ENCODE measurements around the gene TP63.

The TP63 gene

DNA sequence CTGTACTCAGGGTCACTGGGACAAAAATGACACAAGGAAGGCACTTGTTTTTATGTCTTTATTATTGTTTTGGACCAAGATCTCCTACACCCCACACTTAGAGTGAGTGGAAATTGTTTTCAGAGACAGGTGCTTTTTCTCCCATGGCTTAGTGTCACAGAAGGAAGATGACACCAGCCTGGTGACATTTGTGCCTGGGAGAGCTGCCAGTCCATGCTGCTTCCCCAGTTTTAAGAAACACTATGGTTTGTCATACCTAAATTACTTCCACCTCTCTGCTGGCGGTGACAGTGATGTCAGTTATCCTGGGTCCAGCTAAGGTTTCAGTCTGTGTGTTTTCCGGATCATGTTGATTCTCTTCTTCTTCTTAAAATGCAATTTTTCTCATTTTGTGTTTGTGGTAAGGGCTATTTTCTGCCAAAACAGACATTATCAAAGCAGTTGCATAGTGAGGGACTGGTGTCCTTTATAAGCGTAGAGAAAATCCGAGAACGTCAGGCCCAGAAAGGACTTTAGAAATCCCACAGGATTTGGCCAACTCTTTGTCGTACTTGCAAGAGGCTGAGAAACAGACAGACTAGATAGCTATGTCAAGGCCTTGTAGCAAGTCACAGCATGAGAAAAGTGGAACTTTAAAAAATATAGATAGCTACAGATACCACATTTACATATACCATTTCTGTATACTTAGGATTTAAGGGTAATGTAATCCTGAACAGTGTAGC, 149.5 kb downstream of the TP63 start:
- DNase-seq (ENCODE audit: low read depth in 2 of 2) = no peak

DNA sequence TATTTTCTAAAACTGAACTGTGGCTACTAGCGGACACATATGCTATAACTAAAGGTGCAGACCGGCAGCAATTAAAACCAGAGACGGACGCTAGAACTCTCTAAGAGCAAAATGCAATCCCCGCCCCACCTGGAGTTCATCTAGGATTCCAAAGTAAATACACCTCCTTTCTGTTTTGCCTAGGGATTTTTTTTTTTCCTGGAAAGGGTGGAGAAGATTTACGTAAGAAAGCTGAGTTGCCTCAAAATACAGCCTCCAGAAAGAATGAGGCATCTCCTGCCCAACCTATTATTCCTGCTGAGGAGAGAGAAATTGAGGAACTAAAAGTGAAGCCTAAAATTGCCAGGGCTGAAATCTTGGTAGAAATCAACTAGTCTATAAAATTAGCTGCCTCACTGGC, 150.2 kb downstream of the TP63 start:
- no peak for DNase-seq (ENCODE audit: low read depth in 2 of 2)

DNA sequence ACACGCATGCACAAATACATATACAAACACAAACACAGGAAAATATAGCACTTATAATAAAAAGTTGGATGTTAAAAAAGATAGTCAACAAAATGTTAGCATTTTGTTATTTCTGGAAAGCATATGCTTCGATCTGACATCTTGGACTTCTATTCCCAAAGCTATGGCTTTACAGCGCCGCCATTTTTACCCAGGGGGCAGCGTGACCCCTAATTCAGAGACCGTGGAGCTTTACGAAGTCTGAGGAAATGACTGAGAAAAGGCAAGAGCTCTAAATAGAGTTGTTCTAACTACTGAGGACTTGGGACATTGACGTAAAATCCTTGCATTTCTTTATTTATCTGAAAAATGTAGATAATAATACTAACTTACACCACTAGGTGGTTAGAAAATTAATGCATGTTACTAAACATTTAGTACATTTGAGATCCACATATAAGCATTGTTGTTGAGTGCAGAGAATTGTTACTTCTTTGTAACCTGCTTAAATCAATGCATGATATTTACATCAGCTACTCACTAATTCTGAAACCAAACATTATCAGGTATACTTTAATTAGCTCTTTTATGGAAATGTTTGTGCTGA, 155.4 kb downstream of the TP63 start:
- DNase-seq (ENCODE audit: low read depth in 2 of 2) = no peak

DNA sequence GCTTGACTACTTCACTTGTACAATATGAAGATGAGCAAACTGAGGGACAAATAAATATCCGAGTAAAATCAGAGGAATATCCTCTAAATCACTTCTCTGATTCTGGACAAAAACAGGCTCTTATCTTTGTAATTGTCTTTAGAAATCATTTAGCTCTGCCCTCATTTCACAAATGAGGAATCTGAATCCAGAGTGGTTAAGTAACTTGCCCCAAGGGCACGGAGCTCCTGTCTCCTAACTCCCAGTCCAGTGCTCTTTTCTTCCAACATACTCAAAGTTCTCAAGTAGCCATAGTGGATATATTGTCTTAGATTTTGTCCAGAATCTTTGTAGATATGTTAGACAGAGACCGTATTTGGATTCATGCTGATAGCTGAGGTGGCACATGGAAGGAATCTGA, 156.0 kb downstream of the TP63 start:
- no peak for DNase-seq (ENCODE audit: low read depth in 2 of 2)

DNA sequence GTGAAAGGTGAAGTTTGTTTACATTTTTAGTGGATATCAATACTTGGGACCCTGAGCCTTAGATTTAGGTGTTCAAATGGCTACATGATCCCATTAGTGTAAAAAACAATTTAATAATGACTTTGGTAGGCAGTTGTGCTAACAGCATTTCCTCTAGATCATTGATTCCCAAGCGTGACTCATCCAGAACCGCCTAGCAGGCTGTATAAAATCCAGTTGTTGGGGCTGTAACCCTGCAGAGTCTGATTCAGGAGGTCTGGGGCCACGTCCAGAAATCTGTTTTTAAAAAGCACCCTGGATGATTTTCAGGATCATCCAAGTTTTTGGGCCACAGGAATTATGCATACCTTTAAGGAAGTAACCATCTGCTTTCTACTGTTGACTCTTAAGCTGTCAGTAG, 156.4 kb downstream of the TP63 start:
- DNase-seq (ENCODE audit: low read depth in 2 of 2) = no peak

DNA sequence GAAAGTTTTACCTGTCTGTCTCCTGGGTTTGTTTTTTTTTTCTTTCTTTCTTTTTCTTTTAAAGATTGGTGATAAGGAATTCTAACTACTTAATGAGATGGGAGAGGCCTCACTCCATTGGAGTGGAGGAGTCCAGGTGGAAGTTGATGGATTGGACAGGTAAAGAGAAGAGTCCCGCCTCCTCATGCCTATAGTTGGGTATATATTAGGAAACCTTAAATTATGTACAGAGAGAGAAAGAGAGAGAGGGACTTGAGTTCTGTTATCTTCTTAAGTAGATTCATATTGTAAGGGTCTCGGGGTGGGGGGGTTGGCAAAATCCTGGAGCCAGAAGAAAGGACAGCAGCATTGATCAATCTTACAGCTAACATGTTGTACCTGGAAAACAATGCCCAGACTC, 158.2 kb downstream of the TP63 start:
- DNase-seq (ENCODE audit: low read depth in 2 of 2) = no peak

DNA sequence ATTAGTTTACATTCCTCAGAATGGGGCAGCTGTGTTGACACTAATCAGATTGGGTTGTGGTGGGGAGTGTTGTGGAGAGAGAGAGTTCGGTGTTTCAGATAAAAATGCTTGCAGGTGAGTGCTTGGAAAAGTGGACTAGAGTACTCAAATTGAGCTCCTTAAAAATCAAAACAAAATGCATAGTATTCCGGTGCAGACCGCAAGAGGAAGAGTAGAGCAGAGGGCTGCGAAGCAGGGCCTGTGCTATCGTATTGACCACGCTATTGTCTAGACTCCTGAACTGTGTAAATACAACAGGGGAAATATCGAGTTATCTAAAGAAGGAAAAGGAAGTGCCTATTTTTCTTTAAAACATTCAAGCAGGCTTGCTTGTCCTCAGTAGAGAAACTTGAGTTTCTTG, 159.5 kb downstream of the TP63 start:
- DNase-seq (ENCODE audit: low read depth in 2 of 2) = no peak

DNA sequence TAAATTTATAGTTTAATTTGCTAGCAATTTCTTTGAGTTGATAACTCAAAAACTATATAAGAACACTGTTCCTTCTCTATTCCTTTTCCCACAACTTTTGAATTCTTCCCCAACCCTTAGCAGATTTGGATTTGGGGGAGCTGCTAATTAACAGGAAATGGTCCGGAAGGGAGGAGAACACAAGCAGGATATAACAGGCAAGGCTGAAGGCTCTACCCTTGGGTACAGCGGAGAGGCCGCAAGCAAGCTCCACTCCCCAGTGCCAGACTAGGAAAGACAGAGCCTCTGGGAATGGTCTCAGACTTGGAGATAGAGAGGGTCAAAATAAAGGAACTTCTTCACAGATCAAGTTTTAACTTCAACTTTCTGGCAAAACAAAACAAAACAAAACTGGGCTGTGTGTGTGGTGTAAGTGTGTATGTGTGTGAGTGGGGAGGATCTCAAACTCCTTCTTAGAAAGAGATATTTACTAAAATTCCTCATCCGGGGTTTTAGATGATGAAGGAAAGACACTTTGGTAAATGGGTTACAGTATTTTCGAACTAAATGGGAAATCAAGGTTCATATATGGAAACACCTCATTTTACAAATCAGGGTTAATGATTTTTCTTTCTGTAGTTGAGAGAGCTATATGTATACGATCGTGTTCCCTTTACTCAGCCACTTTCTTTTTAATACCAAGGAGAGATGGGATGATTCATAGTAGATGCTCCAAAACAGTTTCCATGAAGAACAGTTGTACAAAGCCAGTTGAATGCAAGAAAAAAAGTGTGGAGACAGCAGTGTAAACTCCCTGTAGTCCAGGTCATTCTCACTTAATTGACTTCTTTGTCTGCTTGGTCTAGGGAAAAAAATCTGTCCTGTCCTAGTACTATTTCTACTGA, 161.1 kb downstream of the TP63 start:
- no peak for DNase-seq (ENCODE audit: low read depth in 2 of 2)

DNA sequence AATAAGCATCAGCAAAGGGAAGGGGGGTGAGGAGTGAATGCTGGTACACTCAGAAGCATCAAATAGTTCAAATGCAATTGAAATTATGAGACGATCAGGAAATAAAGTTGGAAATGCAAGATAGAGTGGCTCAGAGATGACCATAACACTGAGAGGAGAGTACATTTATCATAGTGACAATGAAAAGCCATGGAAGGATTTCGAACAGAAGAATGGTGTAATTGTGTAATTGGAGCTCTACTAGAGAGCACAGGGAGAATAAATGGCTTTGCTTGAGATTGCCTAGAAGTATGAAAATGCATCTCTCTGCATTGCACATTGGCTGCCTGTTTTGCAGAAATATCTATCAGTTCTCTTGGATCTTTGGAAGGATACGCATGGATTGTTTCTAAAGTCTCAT, 163.3 kb downstream of the TP63 start:
- DNase-seq (ENCODE audit: low read depth in 2 of 2) = no peak

DNA sequence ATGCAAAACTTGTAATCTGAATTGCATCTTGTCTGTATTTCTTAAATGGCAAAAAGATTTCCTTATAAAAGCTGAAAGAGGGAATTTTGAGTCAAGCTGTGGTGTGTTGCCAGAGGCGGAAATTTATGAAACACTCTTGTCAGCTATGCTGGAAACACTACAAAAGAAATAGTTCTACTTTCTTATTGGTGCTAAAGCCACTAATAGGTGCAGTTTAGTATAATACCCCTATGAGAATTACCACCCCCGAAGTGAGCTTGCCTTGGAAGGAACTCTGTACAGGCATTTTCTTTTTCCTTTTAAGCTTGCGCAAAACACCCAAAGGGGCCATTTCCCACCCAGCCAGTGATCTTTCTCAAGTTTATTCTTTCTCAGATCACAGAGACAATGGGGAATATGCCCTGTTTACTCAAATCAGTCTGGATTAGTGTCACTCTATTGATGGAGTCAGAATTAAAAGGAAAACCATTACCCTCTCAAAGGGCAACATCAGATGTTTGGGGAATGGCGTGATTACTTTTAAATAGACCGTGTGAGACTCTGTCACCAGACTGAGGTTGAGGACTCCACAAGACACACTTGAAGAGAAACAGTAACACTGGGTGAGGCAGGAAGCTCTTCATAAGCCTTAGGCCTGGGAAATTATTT, 166.0 kb downstream of the TP63 start:
- DNase-seq (ENCODE audit: low read depth in 2 of 2) = no peak

DNA sequence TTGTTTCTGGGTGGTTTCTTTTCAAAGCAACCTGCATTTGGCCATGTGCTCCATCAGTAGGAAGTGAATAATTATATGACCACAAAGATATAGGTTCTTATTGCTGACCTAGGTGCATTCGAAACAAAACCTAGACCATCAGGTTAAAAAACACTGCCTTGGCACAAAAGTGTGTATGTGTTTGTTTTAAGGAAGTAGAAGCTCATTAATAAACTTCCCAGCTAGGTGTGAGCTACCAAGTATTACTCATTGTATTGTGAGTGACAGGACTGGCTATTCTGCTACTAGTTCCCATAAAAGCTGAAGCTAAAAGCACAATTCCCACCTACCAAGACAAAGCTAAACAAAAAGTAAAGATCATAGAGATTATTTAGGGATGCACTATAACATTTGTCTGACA, 168.2 kb downstream of the TP63 start:
- no peak for DNase-seq (ENCODE audit: low read depth in 2 of 2)

DNA sequence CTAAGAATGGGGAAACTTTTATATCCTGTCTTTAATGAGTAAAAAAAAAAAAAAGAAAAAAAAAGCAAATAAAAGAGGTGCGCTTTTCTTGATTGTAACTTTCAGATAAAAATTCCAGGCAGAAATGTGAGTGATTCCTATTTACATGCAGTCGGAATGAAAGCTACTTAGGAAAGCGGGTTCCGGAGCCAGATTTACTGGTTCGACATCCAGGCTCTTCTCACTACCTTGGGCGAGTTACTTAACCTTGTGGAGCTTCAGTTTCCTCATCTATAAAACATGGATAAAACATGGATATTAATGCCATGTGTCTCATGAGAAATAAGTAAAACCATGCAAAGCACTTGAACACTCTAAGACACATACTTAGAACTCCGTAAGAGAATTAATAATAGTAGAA, 169.2 kb downstream of the TP63 start:
- no peak for DNase-seq (ENCODE audit: low read depth in 2 of 2)

DNA sequence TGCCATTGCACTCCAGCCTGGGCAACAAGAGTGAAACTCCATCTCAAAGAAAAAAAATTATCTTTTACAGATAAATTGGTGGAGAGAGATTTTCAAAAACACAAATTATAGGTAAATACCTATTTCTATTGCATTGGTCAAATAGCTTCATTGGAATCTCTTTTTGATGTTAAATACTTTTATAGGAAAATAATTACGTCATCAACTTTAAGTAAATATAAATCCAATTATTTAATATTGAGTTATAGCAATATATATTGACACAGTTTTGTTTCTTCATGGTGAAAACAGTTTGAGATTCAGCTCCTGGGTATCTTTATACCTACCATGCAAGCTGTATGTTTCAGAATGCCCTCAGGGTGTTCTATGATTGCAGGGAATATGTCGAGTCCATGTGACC, 172.1 kb downstream of the TP63 start:
- no peak for DNase-seq (ENCODE audit: low read depth in 2 of 2)

DNA sequence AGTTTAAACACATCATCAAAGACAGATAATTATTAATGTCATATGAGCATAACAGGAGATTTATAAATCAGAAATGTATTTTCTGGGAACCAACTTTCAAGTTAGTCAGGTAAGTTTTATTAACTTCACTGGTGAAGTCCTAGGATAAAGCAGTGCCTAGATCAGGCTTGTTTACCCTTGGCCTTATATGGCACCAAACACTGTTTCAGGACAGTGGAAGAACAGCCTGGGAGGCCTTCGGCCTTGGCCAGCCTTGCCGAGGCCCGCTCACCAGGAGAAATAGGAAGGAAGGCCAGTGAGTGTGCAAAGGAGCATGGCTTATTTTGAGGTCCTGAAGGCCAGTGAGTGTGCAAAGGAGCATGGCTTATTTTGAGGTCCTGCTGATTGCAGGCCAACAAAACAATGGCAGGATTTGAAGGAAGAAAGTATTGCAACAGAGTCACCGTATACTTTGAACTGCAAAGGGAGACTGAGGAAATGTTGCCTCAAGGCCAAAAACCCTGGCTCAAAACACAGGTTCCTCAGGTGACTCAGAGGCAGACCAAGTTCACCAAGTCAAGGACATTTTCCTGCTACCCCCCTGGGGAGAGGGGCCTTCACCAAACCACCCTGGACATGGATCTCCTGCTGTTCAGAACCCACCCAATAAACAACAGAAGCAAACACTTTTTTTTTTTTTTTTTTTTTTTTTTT, 174.3 kb downstream of the TP63 start:
- DNase-seq (ENCODE audit: low read depth in 2 of 2) = no peak

DNA sequence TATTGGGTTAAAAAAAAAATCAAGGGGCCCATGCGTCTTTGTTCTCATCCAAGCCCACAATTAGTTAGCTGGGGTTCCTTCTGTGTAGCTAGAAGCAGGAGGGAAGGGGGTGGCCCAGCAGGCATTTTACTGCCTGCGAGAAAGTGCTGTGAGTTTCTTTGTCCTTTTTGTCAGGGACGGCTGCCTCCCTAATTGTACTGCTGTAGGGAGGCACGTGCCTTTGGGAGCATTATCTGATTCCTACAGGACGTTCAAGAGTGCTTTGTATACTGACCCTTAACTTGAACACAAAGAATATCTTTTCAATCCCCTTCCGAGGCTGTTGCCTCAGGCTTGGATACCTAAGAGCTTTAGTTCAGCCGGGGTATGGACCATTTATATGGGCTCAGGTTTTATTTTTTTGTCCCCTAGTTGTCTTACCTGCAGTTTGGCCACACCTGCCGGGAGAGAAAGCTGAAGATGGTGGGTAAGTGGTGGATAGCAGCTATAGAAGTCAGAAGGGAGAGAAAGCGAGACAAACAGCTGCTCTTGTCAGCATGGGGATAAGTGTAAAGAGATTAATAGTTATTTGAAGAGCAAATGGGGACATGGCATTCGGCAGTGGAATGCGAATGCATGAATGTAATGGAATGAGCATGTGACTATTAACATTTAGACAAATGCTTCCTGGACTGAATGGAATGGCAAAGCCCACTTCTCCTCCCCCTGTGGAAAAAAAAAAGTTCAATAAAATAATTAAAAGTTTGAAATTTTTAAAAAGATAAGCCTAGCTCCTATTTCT, 175.2 kb downstream of the TP63 start:
- no peak for DNase-seq (ENCODE audit: low read depth in 2 of 2)

DNA sequence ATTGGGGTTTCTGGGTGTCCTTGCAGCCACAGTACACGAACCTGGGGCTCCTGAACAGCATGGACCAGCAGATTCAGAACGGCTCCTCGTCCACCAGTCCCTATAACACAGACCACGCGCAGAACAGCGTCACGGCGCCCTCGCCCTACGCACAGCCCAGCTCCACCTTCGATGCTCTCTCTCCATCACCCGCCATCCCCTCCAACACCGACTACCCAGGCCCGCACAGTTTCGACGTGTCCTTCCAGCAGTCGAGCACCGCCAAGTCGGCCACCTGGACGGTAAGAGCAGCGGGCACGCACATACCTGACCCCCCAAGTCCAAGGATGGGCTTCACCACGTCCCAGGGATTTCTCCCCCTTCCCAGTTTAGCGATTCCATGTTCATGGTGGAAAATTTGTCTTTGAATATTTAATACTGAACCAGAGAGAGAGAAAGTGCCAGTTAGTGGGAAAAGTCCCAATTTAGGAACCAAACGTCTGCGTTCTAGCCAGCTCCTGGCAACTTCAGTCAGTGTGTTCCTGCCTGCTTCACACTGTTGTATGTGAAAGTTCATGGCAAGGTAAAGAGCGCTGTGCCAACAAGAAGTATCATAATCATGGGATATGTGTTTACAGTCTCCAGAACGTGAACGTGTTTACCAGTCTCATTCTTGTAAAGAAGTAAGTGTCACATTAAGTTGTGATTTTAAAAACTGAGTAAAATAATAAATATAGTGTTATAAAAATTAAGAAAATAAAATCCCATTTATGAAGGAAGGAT, 177.2 kb downstream of the TP63 start:
- DNase-seq (ENCODE audit: low read depth in 2 of 2) = no peak

DNA sequence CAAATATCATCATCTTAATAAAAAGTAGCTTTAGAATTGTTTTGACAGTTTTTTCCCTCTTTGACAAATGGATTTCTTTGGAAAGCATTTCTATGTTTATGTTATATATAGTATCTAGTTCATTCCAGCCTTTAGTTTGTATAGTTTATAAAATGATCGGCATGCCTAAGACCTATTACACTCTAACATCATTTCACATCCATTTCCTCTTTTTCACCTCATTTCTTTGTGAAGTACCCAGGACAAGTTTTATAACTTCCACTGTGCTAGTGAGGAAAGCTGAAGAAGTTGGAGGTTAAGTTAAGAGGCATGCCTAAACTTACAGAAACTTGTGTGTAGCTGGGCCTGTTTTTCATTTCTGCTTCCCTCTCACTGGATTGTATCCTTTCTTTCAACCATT, 178.4 kb downstream of the TP63 start:
- no peak for DNase-seq (ENCODE audit: low read depth in 2 of 2)

DNA sequence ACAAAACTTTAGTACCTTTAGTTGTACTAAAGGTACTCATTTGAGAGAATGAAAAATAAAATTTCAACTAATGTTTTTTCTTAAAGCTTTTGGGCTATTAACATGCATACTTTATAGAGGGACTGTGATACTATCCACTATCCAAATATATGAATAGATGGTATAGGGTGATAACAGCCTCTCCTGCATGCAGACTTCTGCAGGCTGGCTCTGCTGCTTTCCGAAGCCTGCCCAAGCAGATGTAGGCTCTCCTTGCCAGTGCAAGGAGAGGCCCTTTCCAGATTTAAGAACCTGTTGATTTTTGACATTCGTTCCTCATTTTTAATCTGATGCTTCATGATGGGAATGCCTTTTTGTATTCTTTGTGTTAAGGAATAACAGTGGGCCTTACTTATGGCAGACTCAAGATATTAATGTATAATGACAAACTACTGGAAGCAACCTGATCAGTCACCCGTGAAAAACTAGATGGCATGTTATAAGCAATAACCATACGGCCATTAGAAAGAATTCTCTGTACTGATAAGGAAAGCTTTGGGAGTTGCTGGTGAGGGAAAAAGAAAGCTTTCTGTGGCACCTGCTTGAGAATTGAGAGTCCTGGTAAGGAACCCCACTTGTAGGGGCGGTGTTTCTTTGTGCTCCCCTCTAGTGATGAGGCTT, 181.7 kb downstream of the TP63 start:
- no peak for DNase-seq (ENCODE audit: low read depth in 2 of 2)

DNA sequence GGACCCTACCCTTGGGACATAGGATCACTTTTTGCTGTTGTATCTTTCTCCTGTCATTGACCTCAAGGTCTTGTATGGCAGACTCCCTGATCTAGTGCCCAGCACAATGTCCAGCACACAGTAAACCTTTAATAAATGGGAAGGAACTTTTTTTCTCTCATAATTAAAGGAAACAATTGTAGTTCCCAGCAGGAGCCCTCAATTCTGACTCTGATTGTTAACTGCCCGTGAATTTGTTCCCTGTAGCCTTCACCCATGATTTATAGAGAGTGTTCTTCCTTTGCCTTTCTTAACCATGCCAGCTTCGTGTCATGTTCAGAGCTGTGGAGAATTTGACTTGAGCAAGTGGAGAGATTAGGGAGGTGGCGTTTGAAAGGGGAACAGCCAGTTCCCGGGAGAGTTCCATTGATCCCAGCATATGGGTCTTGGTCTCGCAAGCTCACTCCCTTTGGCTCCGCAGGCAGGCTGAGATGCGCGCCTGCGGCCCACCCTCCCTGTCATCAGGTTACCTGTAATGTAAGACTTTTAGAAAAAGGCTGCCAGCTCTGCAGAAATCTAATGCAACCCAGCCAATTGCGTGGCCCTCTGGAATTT, 182.6 kb downstream of the TP63 start:
- DNase-seq (ENCODE audit: low read depth in 2 of 2) = no peak
